ENCODE data around the gene CEACAM16.

CEACAM16 gene

DNA sequence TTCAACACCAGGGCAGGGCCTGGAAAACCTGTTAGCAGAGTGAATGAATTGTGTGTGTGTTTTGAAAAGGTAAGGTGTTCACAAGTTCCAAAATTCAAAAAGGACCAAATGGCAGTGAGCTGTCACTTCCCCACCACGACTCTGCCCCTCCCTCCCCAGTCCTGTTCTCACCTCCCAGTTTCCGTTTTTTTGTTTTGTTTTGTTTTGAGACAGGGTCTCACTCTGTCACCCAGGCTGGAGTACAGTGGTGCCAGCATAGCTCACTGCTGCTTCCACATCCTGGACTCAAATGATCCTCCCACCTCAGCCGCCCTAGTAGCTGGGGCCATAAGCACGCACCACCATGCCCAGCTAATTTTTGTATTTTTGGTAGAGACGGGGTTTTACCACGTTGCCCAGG lies 29.2 kb downstream of the CEACAM16 start:
- DNase-seq: no peak

GRCh38 chr19:44729516-44730033 lies 30.6 kb downstream of the CEACAM16 start:
- DNase-seq: no peak

DNA sequence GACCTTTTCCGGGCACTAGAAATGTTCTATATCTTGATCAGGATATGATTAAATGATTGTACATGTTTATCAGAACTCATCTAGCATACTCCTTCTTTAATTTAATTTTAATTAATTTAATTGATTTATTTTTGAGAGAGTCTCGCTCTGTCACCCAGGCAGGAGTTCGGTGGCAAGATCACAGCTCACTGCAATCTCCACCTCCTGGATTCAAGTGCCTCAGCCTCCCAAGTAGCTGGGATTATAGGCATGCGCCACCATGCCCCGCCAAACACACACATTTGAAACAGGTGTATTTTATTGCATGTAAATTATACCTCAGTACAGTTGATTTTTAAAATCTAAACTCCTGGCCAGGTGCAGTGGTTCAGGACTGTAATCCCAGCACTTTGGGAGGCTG lies 32.1 kb downstream of the CEACAM16 start:
- no peak for DNase-seq

DNA sequence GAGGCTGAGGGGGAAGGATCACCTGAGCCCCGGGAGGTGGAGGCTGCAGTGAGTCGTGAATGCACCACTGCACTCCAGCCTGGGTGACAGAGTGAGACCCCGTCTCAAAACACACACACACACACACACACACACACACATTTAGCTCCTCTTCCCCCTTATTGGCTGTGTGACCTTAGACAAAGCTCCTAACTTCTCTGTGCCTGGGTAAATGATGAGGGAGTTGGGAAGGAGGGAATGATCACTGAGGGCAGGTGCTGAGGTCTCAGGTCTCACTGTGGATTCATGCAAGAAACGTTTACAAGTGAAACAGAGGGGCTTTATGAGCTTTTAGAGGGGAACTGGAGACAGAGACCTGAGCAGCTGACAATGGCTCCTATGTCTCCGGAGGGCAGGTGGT lies 32.7 kb downstream of the CEACAM16 start:
- DNase-seq: no peak

- DNase-seq: no peak
Observed at GRCh38 chr19:44732235-44733014, 33.5 kb downstream of the CEACAM16 start.

DNA sequence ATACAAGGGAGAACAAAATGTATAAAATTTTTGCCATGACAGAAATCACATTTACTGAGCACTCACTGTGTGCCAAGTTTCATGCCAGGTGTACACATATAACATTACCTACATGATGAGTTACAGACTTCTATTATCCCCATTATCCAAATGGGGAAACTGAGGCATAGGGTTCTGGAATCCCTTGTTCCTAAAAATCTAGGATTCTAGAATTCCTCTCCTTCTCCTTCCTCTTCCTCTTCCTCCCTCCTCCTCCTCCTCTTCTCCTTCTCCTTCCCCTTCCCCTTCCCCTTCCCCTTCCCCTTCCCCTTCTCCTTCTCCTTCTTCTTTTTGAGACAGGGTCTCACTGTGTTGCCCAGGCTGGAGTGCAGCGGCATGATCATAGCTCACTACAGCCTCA lies 35.4 kb downstream of the CEACAM16 start:
- no peak for DNase-seq

- no peak for DNase-seq
Observed at GRCh38 chr19:44735011-44735410, 36.1 kb downstream of the CEACAM16 start.

- DNase-seq: no peak
Observed at GRCh38 chr19:44737238-44738071, 38.5 kb downstream of the CEACAM16 start.

DNA sequence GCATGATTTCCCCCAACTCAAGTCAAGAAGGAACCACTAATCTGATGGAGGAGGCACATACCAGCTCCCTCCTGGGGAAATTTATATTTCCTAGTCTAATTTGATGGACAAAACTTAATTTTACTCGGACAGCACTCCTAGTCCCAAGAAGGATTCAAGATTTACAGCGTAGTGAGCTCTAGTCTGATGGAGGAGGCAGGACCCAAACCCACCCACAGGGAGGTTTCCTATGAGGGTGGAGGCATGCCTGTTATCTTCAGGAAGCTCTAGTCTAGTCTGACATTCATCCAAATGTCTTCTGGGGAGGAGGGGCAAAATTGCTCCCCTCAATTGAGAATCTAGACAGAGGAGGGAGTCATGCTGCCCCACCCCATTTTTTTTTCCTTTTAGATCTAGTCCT lies 39.2 kb downstream of the CEACAM16 start:
- no peak for DNase-seq

GRCh38 chr19:44738603-44739558 lies 39.9 kb downstream of the CEACAM16 start:
- no peak for DNase-seq

GRCh38 chr19:44740351-44740824 lies 41.4 kb downstream of the CEACAM16 start:
- DNase-seq: no peak

DNA sequence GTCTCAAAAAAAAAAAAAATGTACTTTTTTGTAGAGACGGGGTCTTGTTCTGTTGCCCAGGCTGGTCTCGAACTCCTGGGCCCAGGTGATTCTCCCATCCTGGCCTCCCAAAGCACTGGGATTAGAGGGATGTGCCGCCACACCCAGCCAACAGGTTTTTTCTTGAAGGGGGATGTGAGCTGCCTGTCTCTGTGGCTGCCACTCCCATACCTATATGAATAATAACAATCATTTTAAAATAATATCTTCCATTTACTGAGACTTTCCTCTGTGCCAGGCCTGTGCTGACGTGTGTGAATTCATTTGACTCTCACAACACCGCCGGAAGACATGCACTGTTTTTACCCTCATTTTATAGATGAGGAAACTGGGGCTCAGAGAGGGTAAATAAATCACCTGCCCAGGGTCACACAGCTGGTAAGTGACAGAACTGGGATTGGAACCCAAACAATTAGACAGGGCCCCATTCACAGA lies 42.3 kb downstream of the CEACAM16 start:
- DNase-seq: no peak

GRCh38 chr19:44741841-44742329 lies 42.9 kb downstream of the CEACAM16 start:
- no peak for DNase-seq

DNA sequence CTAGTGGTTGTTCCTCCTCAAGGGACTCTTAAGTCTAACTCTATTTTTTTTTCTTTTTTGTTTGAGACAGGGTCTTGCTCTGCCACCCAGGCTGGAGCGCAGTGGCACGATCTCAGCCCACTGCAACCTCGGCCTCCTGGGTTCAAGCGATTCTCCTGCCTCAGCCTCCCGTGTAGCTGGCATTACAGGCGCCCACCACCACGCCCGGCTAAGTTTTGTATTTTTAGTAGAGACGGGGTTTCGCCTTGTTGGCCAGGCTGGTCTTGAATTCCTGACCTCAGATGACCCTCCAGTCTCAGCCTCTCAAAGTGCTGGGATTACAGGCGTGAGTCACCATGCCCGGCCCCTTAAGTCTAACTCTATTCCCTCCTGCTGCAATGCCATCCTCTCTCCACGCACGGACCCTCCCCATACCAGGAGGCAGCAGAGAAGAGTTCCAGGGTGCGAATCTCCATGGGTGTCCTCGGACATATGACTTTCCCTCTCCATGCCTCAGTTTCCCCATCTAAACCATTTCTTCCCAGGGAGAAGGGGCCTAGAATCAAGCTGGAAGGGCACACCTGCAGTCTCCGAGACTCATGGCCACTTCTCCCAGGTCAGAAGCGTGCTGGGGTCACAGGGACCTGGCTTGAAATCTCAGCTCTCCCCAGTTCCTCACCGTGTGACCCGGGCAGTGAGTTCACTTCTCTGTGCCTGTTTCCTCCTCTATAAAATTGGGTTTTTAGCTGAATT lies 43.5 kb downstream of the CEACAM16 start:
- no peak for DNase-seq

DNA sequence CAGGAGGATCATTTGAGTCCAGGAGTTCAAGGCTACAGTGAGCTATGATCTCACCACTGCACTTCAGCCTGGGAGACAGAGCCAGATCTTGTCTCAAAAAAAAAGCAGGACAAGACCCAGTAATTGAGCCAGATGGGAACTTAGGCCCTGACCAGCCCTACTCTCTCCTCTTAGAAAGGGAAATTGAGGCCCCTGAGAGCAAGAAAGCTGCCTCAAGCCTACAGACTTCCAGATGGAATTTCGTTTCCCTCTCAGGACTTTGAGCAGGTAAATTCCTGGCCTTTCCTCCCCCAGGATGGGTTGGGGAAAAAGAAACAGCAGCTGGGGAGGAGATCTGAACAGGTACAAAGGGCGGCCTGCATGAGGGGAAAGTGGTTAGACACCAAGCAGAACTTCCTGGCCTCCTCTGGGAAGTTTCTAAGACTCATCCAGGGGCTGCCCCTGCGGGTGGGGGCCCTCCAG lies 46.0 kb downstream of the CEACAM16 start:
- DNase-seq: no peak

- no peak for DNase-seq
Observed at GRCh38 chr19:44745341-44745831, 46.4 kb downstream of the CEACAM16 start.

DNA sequence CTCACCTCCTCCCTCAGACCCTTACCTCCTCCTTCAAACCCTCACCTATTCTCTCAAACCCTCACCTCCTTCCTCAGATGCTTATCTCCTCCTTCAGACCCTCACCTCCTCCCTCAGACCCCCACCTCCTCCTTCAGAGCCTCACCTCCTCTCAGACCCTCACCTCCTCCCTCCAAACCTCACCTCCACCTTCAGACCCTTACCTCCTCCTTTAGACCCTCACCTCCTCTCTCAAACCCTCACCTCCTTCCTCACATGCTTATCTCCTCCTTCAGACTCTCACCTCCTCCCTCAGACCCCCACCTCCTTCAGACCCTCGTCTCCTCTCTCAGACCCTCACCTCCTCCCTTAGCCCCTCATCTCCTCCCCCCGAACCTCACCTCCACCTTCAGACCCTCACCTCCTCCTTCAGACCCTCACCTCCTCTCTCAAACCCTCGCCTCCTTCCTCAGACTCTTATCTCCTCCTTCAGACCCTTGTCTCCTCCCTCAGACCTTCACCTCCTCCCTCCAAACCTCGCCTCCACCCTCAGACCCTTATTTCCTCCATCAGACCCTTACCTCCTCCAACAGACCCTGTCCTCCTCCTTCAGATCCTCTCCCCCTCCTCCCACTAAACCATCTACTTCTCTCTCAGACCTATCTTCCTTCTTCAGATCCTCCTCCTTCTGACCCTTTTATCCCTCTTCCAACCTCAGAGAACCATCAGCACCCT lies 47.1 kb downstream of the CEACAM16 start:
- no peak for DNase-seq

GRCh38 chr19:44746616-44746945 lies 47.6 kb downstream of the CEACAM16 start:
- DNase-seq: no peak

GRCh38 chr19:44746946-44747738 lies 48.2 kb downstream of the CEACAM16 start:
- no peak for DNase-seq

Measured in NCI-H187 (cell line).